ENCODE data around the gene KDM7A. TPM values are rescaled to one million over a fixed set of nuclear protein-coding genes. Genes with fewer than 3 reads are reported as not detected.

The KDM7A gene
- total RNA-seq, 2 experiments from 2014 or later = 43.3 to 46.5 TPM

DNA sequence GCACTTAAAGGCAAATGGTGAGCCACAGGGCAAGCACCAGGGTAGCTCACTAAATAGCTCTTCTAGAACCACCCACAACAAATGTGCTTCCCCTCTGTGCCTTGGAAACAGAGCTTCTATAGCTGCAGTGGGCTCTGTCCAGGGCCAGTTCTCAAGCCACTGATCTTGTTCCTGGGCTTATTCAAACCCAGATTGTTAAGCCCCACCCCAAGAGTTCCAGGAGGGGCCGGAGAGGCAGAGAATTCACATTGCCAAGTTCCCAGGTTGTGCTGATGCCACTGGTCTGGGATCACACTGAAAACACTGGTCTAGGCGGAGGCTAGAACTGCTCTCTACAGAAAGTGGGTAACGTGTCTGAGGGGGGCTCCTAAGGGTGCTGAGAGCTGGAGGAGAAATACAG lies 15.4 kb upstream of the KDM7A start:
- intact Hi-C loops (cut with DNase I, micrococcal nuclease) = no loop called here
- no peaks in the 10 kb centered on the region for H3K27me3 Mint-ChIP-seq
- Histone ChIP-seq H3K4me1 (ENCODE audit: insufficient read depth, low read length) (peaks cover 3% of the 10 kb centered on the region), H3K36me3 (ENCODE audit: insufficient read depth, low read length) (no peaks in the 10 kb centered on the region), H3K27me3 (ENCODE audit: control insufficient read depth in 1 of 2, insufficient read depth in 2 of 2, low read length in 2 of 2) (no peaks in the 10 kb centered on the region), H3K9me3 (ENCODE audit: control insufficient read depth in 1 of 2, insufficient read depth in 1 of 2, low read length in 2 of 2) (no peaks in the 10 kb centered on the region), H3K4me3 (ENCODE audit: low read length) (no peak overlapping the region), H3K27ac (ENCODE audit: low read depth in 1 of 2, low read length in 2 of 2) (no peak overlapping the region)
- H3K4me1 Mint-ChIP-seq (ENCODE audit: low read depth) = no peaks in the 10 kb centered on the region
- DNase-seq = no peak
- H3K9me3 Mint-ChIP-seq = no peaks in the 10 kb centered on the region
- POLR2A ChIA-PET = interaction anchor here (0.8 to 4.5 kb wide), 3 partner anchors 8 to 17 kb away, joined by 3 to 24 read pairs (median 3); partner anchors contain the start of gene KDM7A
- CTCF ChIA-PET = interaction anchor here (1.0 kb wide), 1 partner anchor 11 kb away, joined by 3 read pairs; no protein-coding TSS in a partner anchor
- TF ChIP-seq, protein P1, sequence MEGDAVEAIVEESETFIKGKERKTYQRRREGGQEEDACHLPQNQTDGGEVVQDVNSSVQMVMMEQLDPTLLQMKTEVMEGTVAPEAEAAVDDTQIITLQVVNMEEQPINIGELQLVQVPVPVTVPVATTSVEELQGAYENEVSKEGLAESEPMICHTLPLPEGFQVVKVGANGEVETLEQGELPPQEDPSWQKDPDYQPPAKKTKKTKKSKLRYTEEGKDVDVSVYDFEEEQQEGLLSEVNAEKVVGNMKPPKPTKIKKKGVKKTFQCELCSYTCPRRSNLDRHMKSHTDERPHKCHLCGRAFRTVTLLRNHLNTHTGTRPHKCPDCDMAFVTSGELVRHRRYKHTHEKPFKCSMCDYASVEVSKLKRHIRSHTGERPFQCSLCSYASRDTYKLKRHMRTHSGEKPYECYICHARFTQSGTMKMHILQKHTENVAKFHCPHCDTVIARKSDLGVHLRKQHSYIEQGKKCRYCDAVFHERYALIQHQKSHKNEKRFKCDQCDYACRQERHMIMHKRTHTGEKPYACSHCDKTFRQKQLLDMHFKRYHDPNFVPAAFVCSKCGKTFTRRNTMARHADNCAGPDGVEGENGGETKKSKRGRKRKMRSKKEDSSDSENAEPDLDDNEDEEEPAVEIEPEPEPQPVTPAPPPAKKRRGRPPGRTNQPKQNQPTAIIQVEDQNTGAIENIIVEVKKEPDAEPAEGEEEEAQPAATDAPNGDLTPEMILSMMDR (IDR thresholded peaks at IDR 0.05) = no peak
- H3K4me3 Mint-ChIP-seq = no peak overlapping the region
- ATAC-seq (ENCODE audit: poor library complexity) = no peak
- H3K36me3 Mint-ChIP-seq (ENCODE audit: low read depth) = no peaks in the 10 kb centered on the region
- no peak overlapping the region for H3K27ac Mint-ChIP-seq

DNA sequence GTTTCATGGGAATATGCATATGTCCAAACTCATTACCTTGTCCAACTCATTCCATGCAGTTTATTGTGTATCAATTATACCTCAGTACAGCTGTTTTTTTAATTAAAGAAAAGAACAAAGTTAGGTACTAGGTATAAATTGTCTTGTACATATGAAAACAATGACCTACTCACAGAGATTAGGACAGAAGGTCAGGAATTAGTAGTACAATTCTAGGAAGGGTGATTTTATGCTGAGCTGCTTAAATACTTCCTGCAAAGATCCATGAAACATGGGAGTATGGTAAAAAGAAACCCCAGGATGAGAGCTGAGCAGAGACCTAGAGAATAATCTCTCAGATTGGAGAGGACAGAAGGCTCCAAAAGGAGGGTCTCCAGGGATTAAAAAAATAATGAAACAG lies 13.8 kb upstream of the KDM7A start:
- DNase-seq (no peak), ATAC-seq (ENCODE audit: poor library complexity) (no peak)
- H3K4me1 ChIP-seq (ENCODE audit: insufficient read depth, low read length) = no peaks in the 10 kb centered on the region
- H3K9me3 Mint-ChIP-seq = no peaks in the 10 kb centered on the region
- no peaks in the 10 kb centered on the region for H3K9me3 ChIP-seq (ENCODE audit: control insufficient read depth in 1 of 2, insufficient read depth in 1 of 2, low read length in 2 of 2)
- no peaks in the 10 kb centered on the region for H3K36me3 Mint-ChIP-seq (ENCODE audit: low read depth)
- no peaks in the 10 kb centered on the region for H3K36me3 ChIP-seq (ENCODE audit: insufficient read depth, low read length)
- H3K27ac Mint-ChIP-seq = no peak overlapping the region
- ChIA-PET CTCF (no interaction called here), POLR2A (interaction anchor here (0.8 kb wide), 1 partner anchor 13 kb away, joined by 5 read pairs; no protein-coding TSS in a partner anchor)
- H3K27me3 Mint-ChIP-seq = no peaks in the 10 kb centered on the region
- no peak overlapping the region for H3K4me3 ChIP-seq (ENCODE audit: low read length)
- intact Hi-C loops (cut with DNase I, micrococcal nuclease) = no loop called here
- H3K4me1 Mint-ChIP-seq (ENCODE audit: low read depth) = no peaks in the 10 kb centered on the region
- no peak overlapping the region for H3K27ac ChIP-seq (ENCODE audit: low read depth in 1 of 2, low read length in 2 of 2)
- no peak overlapping the region for H3K4me3 Mint-ChIP-seq
- H3K27me3 ChIP-seq (ENCODE audit: control insufficient read depth in 1 of 2, insufficient read depth in 2 of 2, low read length in 2 of 2) = no peaks in the 10 kb centered on the region
- TF ChIP-seq, protein P1 (IDR thresholded peaks at IDR 0.05) = no peak

DNA sequence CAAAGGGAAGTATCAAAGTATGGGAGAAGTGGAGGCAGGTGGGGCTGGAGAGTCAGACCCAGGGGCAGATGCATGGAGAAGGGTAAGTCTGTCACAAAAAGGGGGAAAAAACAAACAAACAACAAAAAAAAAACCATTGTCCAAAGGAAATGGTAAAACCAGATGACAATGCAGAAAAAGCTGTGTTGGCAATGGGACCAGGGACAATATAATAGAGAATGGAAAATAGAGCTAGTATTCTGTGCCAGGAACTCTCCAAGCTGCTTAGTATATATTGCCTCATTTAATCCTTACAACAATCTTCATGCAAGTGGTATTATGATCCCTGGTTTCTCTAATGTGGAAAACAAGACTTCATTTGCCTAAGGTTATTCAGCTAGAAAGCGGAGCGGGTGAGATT lies 13.1 kb upstream of the KDM7A start:
- Histone ChIP-seq H3K36me3 (ENCODE audit: insufficient read depth, low read length) (no peaks in the 10 kb centered on the region), H3K27ac (ENCODE audit: low read depth in 1 of 2, low read length in 2 of 2) (no peak overlapping the region), H3K4me3 (ENCODE audit: low read length) (no peak overlapping the region), H3K9me3 (ENCODE audit: control insufficient read depth in 1 of 2, insufficient read depth in 1 of 2, low read length in 2 of 2) (no peaks in the 10 kb centered on the region), H3K27me3 (ENCODE audit: control insufficient read depth in 1 of 2, insufficient read depth in 2 of 2, low read length in 2 of 2) (no peaks in the 10 kb centered on the region), H3K4me1 (ENCODE audit: insufficient read depth, low read length) (no peaks in the 10 kb centered on the region)
- Mint-ChIP-seq H3K27me3 (no peaks in the 10 kb centered on the region), H3K9me3 (no peaks in the 10 kb centered on the region), H3K4me3 (no peak overlapping the region), H3K4me1 (ENCODE audit: low read depth) (no peaks in the 10 kb centered on the region), H3K36me3 (ENCODE audit: low read depth) (no peaks in the 10 kb centered on the region), H3K27ac (no peak overlapping the region)
- TF ChIP-seq, protein P1 (IDR thresholded peaks at IDR 0.05) = no peak
- ATAC-seq (ENCODE audit: poor library complexity) (no peak), DNase-seq (no peak)
- CTCF ChIA-PET = no interaction called here
- POLR2A ChIA-PET = interaction anchor here (0.8 kb wide), 1 partner anchor 12 kb away, joined by 5 read pairs; no protein-coding TSS in a partner anchor
- intact Hi-C loops (cut with DNase I, micrococcal nuclease) = no loop called here
